ENCODE measurements around the gene RFX3.

GRCh38 chr9:3323714-3324113 is 202.1 kb downstream of the RFX3 start:
- TF ChIP-seq CTCF (conservative IDR thresholded peaks at IDR 0.05; ENCODE audit: low read depth, low read length): no peak
- no peak for TF ChIP-seq EZH2 (IDR thresholded peaks at IDR 0.05; ENCODE audit: borderline replicate concordance, low read depth, low read length, poor library complexity, severe bottlenecking)
